Activated CD8-positive, alpha-beta T cell treated with anti-CD3 and anti-CD28 coated beads, Interleukin-2, amount 10 ng/mL, durations not matched to agents 7 days and 5 days (primary cell): ENCODE data around the gene APOBR. TPM values are rescaled to one million over a fixed set of nuclear protein-coding genes. Genes with fewer than 3 reads are reported as not detected.
"Not testable (repeated sequence)": the region's sequence is repeated elsewhere in the genome, so short reads cannot be mapped to it uniquely, and the experiment has no call there.

Experiments
- ATAC-seq: fragments of 150-1000 bp; cut with Tn5 transposase; one replicate; pipeline ENCODE4 v1.10.0; 2021; ENCODE audit warnings: moderate library complexity
- CTCF ChIA-PET: fragments of 350-600 bp; sonication (Branson Sonifier 250); formaldehyde crosslinking; loops from one replicate; lab custom pipeline; 2021; ENCODE audit warnings: antibody characterized with exemption; lab: Charles Lee
- POLR2A ChIA-PET: fragments of 350-600 bp; sonication (Branson Sonifier 250); formaldehyde crosslinking; loops from one replicate; lab custom pipeline; 2021; ENCODE audit warnings: antibody characterized with exemption; lab: Charles Lee
- DNase-seq: peaks from one replicate; pipeline ENCODE4 v3.0.0-alpha.2; 2020
- H3K27ac Mint-ChIP-seq: one replicate; pipeline ENCODE4 v1.8.0; 2021; ENCODE audit warnings: mild to moderate bottlenecking, mixed read lengths
- H3K27me3 Mint-ChIP-seq: one replicate; pipeline ENCODE4 v1.8.0; 2021; ENCODE audit warnings: low read depth, mixed read lengths
- H3K36me3 Mint-ChIP-seq: one replicate; pipeline ENCODE4 v1.8.0; 2021; ENCODE audit warnings: low read depth, mixed read lengths
- H3K4me1 Mint-ChIP-seq: one replicate; pipeline ENCODE4 v1.8.0; 2021; ENCODE audit warnings: low read depth, mixed read lengths
- H3K4me3 Mint-ChIP-seq: one replicate; pipeline ENCODE4 v1.8.0; 2021; ENCODE audit warnings: mild to moderate bottlenecking, mixed read lengths
- H3K9me3 Mint-ChIP-seq: one replicate; pipeline ENCODE4 v1.8.0; 2022; ENCODE audit warnings: mixed read lengths; ENCODE audit not compliant: insufficient read depth
- total RNA-seq, 2 experiments: library from RNA; stranded (reverse); gene quantifications; one replicate each; pipeline ENCODE4 v1.2.3, GENCODE V29; 2021

APOBR gene, protein sequence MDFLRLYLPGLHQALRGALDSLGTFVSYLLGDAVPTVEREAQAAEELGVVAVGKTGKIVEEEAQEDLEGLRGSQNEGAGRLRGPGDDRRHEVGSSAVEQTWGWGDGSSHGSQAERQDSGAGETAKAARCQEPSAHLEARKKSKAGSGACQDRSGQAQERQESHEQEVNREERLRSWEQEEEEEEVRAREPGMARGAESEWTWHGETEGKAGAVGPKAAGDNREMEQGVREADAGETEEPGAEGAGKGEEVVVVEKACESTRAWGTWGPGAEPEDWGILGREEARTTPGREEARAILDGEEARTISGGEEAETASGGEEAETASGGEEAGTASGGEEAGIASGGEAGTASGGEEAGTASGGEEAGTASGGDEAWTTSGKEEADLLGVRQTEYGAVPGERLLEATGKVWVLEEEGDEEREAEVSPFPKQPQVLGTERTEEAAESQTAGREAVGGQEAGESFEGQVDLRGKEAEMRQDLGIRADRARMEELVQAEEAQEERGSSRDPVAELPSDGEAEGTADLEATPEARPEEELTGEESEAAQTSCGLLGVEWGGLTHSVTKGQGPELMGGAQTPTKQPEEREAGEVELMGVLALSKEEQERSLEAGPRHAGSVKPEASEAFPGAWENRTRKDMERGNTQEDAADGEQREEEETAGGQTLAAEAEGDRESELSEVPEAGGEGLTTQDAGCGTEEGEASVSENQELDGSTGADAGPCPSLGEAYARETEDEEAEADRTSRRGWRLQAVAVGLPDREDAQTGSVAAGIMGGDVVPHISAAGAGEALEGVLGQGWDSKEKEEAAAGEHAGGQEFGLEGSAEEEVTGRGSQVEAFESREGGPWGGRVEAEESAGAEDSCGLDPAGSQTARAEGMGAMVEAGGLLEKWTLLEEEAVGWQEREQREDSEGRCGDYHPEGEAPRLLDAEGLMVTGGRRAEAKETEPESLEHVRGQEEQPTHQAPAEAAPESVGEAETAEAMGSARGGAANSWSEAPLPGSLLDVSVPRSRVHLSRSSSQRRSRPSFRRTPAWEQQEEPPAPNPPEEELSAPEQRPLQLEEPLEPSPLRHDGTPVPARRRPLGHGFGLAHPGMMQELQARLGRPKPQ
- 10 to 100 TPM; 32.2 to 33.2 TPM for total RNA-seq

DNA sequence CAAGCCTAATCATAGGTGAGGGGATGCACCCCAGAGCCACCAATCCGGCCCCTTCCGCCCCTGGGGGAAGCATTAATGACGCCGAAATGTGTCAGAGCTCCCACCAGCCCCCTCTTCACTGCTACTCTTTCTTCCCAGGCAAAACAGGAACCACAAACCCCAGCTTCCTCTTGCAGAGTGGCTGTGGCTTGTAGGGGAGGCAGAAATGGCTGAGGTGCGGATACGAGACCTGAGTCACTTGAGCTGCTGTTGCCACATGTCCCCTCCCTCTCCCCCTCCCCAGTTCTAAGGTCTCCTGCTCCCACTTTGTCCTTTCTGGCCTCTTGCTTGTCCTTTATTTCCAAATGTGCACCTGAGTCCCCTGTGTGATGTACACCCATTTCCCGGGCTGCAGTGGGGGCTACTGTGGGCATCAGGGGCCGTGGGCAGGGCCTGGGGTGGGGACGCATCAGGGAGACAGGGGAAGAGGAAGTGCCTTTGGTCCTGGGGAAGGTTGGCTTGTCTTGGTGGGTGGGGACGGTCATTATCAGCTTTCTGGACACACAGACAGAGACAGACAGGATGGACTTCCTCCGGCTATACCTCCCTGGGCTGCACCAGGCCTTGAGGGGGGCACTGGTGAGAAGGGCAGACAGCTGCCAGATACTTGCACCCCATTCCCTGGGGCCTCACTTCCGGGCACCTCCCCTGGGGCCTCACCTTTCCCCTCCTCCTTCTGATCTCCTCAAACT is at the start of gene APOBR:
APOBR (plus strand) TSS at position 523 of the 731 bp plus-strand sequence; CDS start at position 562, 39 bp downstream.
- Mint-ChIP-seq H3K36me3 (peaks cover 57% of the 10 kb centered on the region), H3K27me3 (no peaks in the 10 kb centered on the region), H3K4me3 (peak within 1 kb of the TSS; percentile 93), H3K27ac (peak within 1 kb of the TSS; percentile 99), H3K4me1 (peaks cover 58% of the 10 kb centered on the region), H3K9me3 (no peaks in the 10 kb centered on the region)
- DNase-seq, result peak; percentile 96
- ATAC-seq, result peak; percentile 71
- ChIA-PET CTCF (interaction anchor here (2.2 kb wide), 1 partner anchor 9 kb away, joined by 9 read pairs; no protein-coding TSS in a partner anchor), POLR2A (interaction anchor here (0.6 to 3.1 kb wide), 11 partner anchors 9 to 428 kb away, joined by 3 to 13 read pairs (median 4); partner anchors contain the start of genes ATXN2L and SGF29)

DNA sequence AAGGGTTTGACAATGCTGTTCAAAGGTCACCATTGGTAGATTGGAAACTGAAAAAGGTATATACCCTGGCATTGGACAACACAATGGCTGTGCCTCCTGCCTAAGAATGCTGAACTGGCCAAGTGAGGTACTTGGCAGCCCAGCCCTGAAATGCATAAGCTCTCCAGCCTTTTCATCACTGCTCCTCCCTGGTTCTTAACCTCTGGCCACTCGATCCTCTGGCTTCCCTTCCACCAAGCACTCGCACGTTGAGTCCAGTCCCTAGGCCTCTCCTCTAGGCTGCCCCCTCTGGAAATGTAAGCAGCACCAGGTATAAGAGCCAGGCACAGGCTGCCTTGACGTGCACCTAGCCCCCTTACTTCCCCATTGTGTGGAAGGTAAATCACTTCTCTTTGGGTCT is 48.1 kb upstream of the APOBR start:
- CTCF ChIA-PET, H3K27ac Mint-ChIP-seq, DNase-seq, ATAC-seq, H3K4me3 Mint-ChIP-seq, H3K9me3 Mint-ChIP-seq, H3K36me3 Mint-ChIP-seq, H3K4me1 Mint-ChIP-seq, H3K27me3 Mint-ChIP-seq, POLR2A ChIA-PET: not testable (repeated sequence)

GRCh38 chr16:28447081-28447480 is 47.4 kb upstream of the APOBR start:
- H3K4me1 Mint-ChIP-seq, H3K27ac Mint-ChIP-seq, H3K9me3 Mint-ChIP-seq, H3K27me3 Mint-ChIP-seq, POLR2A ChIA-PET, H3K4me3 Mint-ChIP-seq, CTCF ChIA-PET, DNase-seq, H3K36me3 Mint-ChIP-seq, ATAC-seq: not testable (repeated sequence)

GRCh38 chr16:28473714-28474265 is 20.7 kb upstream of the APOBR start:
- Mint-ChIP-seq H3K27me3 (no peaks in the 10 kb centered on the region), H3K9me3 (no peaks in the 10 kb centered on the region), H3K4me3 (no peak overlapping the region), H3K4me1 (peaks cover 5% of the 10 kb centered on the region), H3K36me3 (peaks cover 18% of the 10 kb centered on the region), H3K27ac (peak overlapping the region; percentile 30)
- ATAC-seq, result no peak
- CTCF ChIA-PET, result no interaction called here
- POLR2A ChIA-PET, result no interaction called here
- no peak for DNase-seq

DNA sequence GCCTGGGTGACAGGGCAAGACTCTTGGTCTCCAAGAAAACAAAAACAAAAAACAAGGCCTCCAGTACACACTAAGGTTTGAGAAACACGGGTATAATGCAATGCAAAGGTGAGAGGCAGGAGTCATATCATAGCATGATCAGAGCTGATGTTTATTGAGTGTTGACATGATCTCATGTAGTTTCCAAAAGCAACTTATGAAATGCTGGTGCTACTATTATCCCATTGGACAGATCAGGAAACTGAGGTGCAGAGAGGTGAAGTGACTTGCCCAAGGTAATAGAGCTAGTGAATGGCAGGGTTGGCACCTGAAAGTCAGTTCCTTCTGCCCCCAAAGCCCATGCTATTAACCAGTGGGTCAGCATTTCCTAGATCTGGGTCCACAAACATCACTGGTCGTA is 19.2 kb upstream of the APOBR start:
- H3K27me3 Mint-ChIP-seq, result no peaks in the 10 kb centered on the region
- DNase-seq, result no peak
- H3K4me1 Mint-ChIP-seq, result peaks cover 5% of the 10 kb centered on the region
- H3K27ac Mint-ChIP-seq, result peak overlapping the region; percentile 35
- H3K4me3 Mint-ChIP-seq, result no peak overlapping the region
- ChIA-PET POLR2A (interaction anchor here (0.6 kb wide), 1 partner anchor 119 kb away, joined by 3 read pairs; no protein-coding TSS in a partner anchor), CTCF (no interaction called here)
- peaks cover 21% of the 10 kb centered on the region for H3K36me3 Mint-ChIP-seq
- H3K9me3 Mint-ChIP-seq, result no peaks in the 10 kb centered on the region
- ATAC-seq, result no peak

DNA sequence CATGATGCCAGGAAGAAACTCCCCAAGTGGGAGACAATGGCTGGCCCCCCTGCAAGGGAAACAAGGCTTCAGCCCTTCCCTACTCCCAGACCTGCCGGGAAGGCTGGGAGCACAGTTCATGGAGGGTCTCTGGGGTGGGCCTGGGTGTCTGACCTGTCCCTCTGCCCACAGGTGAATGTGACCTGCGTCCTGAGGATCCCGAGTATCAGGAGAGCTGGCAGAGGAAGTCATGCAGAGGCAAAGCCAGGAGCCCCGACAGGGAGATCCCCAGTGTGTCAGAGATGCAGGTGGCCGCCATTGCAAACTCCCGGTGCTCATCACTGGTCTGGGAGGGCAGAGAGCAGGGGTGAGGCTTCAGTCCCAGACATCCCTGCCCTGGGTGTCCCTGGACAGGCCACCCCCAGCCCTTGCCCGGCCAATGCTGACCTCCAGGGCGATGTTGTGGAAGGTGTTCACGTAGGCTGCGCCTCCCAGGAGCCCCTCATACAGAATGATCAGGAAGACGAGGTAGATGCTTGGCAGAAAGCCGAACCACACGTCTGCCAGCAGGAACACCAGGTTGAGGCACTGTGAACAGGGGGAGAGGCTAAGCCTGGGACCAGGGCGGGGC is 17.0 kb upstream of the APOBR start:
- ChIA-PET POLR2A (no interaction called here), CTCF (no interaction called here)
- H3K9me3 Mint-ChIP-seq, result no peaks in the 10 kb centered on the region
- DNase-seq (no peak), ATAC-seq (no peak)
- peaks cover 26% of the 10 kb centered on the region for H3K36me3 Mint-ChIP-seq
- no peaks in the 10 kb centered on the region for H3K27me3 Mint-ChIP-seq
- no peak overlapping the region for H3K4me3 Mint-ChIP-seq
- no peak overlapping the region for H3K27ac Mint-ChIP-seq
- peaks cover 5% of the 10 kb centered on the region for H3K4me1 Mint-ChIP-seq

- ChIA-PET POLR2A (no interaction called here), CTCF (no interaction called here)
- DNase-seq (no peak), ATAC-seq (no peak)
- Mint-ChIP-seq H3K27ac (no peak overlapping the region), H3K4me3 (no peak overlapping the region), H3K4me1 (peaks cover 2% of the 10 kb centered on the region), H3K36me3 (peaks cover 28% of the 10 kb centered on the region), H3K9me3 (no peaks in the 10 kb centered on the region), H3K27me3 (no peaks in the 10 kb centered on the region)
Observed at GRCh38 chr16:28478506-28479180, 15.8 kb upstream of the APOBR start.

DNA sequence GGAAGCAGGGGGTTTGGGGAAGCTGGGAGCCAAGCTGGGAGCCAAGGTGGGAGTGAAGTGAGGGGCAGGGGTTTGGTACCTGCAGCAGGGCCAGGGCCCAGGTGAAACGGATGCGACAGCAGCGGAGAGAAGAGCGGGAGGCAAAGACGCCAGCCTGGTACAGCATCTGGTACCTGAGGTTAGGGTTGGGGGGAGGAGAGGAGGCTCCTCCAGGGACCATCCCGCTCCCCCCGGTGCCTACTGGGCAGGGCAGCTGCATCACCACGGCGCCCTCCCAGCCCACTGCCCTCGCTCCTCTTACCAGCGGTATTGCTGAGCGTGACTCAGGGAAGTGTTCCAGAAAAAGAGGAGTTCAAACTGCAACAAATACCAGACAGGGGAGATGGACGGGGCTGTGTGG is 12.4 kb upstream of the APOBR start:
- ChIA-PET CTCF (no interaction called here), POLR2A (interaction anchor here (1.6 kb wide), 1 partner anchor 12 kb away, joined by 5 read pairs; the partner anchor contains the start of gene APOBR)
- H3K36me3 Mint-ChIP-seq, result peaks cover 26% of the 10 kb centered on the region
- H3K9me3 Mint-ChIP-seq, result no peaks in the 10 kb centered on the region
- ATAC-seq, result no peak
- H3K4me1 Mint-ChIP-seq, result peaks cover under 1% of the 10 kb centered on the region
- H3K27me3 Mint-ChIP-seq, result no peaks in the 10 kb centered on the region
- H3K4me3 Mint-ChIP-seq, result no peak overlapping the region
- no peak for DNase-seq
- H3K27ac Mint-ChIP-seq, result no peak overlapping the region

DNA sequence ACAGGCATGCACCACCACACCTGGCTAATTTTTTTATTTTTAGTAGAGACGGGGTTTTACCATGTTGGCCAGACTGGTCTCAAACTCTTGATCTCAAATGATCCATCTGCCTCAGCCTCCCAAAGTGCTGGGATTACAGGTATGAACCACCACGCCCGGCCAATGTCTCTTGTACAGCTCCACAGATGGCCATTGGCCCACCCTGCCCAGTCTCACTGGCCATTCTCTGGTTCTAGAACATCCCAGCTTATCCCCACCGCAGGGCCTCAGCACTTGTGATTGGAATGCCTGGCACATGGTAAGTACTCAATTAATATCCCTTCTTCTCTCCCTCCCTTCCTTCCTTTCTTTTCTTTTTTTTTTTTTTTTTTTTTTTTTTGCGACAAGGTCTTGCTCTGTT is 11.1 kb upstream of the APOBR start:
- CTCF ChIA-PET, H3K27me3 Mint-ChIP-seq, ATAC-seq, H3K27ac Mint-ChIP-seq, H3K9me3 Mint-ChIP-seq, H3K4me3 Mint-ChIP-seq, DNase-seq, H3K4me1 Mint-ChIP-seq: not testable (repeated sequence)
- peaks cover 28% of the 10 kb centered on the region for H3K36me3 Mint-ChIP-seq
- POLR2A ChIA-PET, result interaction anchor here (1.6 kb wide), 1 partner anchor 11 kb away, joined by 5 read pairs; the partner anchor contains the start of gene APOBR

- Mint-ChIP-seq H3K4me1 (peaks cover 21% of the 10 kb centered on the region), H3K9me3 (no peaks in the 10 kb centered on the region), H3K36me3 (peaks cover 43% of the 10 kb centered on the region), H3K4me3 (no peak overlapping the region), H3K27ac (no peak overlapping the region), H3K27me3 (no peaks in the 10 kb centered on the region)
- ATAC-seq (no peak), DNase-seq (no peak)
- ChIA-PET POLR2A (no interaction called here), CTCF (no interaction called here)
Observed at GRCh38 chr16:28486266-28486665, 8.2 kb upstream of the APOBR start.
